ENCODE results near the gene HPCA.
A peak's percentile ranks its signal among the peaks of the same experiment; 100 is the strongest.

The HPCA gene

DNA sequence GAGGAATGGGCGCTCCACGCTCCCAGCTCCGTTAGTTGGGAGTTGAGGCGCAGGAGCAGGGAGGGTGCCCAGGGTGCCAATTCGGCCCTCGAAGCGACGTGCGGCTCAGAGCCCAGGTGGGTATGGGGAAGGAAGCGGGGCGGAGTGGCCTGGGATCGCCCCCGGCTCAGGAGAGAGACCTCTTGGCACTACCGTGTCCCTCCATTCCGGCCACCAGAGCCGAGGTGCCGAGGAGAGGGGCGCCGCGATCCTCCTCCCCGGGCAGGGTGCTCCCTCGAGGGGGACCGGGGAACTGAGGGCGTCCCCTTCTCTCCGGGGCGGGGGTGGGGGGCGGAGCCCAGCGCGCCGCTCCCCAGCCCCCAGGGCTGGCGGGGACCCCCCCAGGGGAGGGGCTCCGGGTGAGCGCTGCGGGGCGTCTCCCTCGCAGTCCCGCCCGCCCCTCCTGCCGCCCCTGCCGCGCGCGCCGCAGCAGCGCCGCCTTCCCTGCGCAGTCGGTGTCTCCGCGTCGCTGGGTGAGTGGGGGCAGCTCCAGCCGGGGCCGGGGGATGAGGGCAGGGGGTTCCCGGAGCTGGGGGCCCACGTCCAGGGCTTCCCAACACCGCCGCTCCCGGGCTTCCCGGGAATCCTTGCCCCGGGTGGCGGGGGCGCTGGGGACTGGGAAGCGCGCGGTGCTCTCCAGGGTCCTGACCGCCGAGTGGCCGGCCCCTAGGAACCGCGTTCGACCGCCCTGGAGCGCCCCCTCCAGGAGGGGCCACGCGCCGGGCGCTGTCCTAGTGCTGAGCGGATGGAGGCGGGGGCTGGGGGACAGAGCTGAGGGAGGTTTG is at the start of gene HPCA:
HPCA (plus strand) TSS at position 488 of the 824 bp plus-strand sequence. CDS start 2,408 bp downstream, outside the sequence.
- DNase-seq, result peak; percentile 59

DNA sequence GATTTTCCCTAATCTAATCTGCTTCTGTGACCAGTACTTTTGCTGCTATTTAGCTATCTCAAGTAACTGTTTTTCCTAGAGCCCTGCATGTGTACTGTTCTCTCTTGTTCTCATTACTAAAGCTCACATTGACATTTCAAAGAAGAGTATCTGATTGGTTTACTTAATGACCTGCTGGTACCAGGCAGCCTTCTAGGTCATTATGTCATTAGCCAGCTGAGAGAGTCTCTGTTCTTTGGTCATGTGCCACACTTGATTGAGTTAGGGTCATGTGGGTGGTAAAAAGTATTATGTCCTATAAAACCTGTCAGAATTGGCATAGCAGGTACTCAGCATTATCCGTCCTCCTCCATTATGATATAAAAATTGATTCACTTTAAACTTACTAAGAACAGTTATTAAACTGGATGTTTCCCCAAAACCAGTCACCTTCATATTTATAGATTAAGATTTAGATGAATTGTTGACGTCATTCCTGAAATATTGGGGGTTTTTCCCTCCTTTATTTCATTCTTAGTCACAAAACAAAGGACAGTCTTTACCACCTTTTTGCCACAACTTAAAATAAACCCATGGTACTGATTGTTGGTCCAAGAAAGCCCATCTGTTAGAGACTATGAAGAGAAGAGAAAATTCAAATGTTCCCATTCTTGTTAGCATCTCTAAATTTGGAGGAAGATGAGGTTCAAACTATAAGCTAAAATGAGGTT is 37.8 kb upstream of the HPCA start:
- no peak for DNase-seq

DNA sequence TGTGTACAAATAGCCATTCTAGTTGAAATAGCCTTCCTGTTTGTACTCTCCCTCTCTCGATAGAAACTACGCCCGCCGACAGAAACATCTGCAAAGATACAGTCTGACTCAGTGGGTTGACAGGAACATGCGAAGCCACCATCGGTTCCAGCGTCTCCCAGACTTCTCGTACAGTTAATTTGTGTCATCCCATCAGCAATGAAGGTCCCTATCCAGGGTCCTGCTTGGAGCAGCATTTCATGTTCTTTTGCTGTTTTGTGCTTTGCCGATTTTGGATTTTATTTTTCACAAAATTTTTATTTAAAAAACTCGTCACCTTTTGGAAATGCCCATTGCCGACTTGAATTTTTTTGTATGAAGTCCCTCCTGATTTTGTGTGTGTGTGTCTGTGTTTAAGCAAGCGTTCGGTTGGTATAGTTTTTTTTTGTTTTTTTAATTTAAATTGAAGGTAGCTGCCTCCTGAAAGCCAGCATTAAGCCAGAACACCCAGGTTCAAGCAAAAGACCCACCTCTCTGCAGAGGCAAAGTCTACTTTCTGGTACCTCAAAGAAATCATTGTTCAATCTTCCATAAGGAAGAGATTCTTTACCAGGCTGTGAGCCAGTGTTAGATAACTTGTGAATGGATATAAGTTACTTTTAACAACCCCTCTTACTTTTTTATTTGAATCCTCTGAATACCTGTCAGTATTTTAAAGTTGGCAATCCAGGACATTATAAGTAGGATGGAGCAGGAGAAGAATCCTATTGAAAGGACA is 30.3 kb upstream of the HPCA start:
- DNase-seq, result no peak

DNA sequence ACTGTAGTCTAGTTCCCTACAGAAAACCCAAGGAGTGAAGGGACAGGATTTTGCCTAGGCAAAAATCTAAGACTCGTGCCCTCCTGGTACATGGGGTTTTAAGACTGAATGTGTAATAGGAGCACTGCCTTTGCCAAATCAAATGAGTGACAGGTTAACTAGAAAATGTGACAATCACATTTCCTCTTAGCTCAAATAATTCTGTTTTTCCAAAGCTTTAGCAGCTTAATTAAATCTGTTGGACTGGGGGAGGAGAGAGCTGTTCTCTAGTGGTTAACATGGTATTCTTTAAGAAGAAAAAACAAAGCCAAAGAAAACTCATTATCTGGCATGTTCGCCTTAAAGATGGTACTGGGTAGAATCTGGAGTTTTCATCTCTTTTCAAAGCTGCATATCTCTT is 28.2 kb upstream of the HPCA start:
- no peak for DNase-seq

DNA sequence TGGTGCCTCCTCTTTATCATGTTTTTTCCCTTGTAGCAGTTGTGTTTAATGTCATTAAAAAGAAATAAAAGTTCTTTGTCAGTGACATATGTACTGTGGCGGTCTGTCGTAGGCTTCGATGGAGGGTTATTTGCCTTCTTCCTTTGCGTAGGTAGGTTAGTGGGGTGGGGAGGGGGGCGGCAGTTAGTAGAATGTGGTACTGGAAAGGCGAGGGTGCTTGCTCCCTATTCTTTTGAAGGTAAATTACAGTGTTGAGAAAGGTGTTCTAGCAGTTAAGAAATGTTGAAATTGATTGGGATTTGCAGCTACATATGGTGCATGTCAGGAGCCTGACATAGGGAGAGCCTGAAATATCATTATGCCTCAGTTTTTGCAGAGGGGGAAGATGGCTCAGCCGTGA is 27.5 kb upstream of the HPCA start:
- no peak for DNase-seq

DNA sequence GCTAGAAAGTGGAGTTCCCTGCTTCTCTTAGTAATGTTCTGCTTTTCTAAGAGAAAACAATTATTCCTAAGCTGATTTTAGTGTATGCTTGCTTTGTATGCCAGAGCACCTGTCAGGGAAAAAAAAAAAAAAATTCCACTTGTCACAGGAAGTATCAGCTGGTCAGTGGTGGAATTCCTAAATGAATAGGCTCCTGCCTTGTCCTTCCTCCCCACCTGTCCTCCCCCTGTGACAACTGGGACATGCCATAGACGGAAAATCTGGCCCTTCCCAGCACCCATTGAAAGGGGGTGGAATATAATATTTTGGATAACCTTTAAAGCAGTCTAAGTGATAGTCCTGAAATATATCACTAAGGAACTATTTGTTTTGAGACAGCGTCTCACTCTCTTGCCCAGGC is 26.4 kb upstream of the HPCA start:
- no peak for DNase-seq

DNA sequence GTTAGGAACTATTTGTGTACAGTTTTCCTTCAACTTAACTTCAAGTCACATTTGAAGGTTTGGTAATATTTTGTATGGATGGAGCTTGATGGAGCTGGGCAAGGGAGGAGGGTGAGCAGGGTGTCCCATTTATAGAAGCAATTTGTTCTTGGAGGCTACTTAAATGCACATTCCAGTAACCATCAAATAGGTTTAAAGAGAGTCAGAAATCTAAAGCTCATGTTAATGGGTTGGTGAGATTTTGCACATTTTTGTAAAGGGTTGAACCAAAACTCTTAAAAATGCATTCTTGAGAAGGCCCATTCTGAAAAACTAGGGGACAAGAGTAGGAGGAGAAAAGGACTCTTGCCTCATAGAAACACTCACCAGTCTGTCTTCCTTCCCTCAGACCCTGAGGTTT is 25.7 kb upstream of the HPCA start:
- no peak for DNase-seq

DNA sequence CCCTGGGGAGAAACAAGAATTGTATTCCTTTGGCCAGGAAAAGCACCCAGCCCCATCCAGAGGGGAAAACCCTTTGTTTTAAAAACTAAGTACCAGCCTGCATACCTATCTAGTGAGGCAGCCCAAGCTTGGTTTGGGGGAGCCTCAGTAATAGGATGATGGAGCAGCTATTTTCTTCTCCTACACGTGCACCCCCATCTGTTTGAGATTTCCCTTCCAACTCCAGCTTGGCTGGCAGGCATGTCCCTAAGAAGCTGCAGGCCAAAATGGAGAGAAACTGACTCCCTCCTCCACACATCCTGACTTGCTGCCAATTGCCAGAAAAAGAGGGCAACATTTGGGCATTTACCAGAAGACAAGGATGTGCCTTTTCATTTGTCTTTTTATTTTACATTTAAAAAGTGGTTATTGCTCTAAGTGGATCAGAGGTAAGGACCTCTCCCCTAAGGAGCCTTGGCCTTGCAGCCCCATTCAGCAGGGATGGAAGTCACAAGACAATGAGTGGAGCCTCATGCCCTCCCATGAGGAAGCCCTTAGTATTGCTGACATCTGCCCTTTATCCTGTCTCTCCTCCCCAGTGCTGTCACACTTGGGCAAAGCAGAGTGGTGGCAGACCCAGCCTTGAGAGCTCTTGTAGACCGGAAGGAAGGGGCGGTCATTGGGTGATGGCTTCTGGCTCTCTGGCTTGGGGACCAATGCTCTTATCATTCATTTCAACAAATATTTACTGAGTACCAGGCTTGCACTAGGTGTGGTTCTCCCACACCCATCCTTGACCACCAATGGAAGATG is 24.2 kb upstream of the HPCA start:
- DNase-seq, result peak; percentile 23

DNA sequence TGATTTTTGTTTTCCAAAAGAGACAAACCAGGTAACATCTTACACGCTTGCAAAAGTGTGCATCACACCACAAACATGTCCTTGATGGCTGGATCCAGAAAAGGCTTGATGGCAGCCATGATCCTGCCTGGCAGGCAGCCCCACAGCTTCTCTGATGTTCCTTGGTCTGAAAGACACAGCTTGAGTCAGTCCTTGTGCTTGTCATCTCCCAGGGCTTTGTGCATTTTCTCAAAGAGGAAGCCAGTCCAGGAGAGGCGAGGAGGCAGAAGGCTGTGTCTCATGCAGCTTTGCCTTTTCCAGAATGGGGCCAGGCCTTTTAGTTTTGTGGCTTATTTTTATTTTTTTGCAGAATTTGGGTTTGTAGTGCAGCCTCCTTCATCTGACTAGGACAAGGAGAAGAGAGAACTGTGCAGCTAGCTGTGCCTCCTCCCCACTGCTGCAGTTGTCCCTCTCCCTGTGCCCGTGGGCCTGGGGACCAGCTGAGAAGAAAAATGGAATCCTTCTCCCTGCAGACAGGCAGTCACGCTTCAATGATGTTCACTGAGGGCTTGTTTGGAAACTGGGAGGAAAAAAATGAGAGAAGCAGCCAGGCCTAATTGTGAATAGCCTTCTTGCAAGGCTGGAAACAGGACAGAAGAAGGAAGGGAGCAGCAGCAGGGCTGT is 22.9 kb upstream of the HPCA start:
- no peak for DNase-seq

DNA sequence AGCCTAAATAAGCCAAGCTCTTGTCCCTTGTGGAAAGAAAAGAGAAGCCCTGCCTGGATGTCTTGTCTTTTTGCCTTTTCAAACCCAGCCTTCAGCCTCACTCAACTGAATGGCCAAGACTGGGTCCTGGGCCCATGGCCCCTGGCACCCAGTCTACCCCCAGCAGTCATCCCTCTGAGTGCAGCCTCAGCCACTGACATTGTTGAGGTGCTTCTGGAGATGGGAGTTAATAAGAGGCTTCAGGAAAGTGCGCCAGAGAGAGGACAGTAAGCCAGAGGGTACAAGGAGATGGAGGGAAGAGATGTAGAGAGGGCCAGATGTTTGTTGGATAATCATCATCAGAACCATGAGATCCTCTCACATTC is 22.4 kb upstream of the HPCA start:
- DNase-seq, result no peak

DNA sequence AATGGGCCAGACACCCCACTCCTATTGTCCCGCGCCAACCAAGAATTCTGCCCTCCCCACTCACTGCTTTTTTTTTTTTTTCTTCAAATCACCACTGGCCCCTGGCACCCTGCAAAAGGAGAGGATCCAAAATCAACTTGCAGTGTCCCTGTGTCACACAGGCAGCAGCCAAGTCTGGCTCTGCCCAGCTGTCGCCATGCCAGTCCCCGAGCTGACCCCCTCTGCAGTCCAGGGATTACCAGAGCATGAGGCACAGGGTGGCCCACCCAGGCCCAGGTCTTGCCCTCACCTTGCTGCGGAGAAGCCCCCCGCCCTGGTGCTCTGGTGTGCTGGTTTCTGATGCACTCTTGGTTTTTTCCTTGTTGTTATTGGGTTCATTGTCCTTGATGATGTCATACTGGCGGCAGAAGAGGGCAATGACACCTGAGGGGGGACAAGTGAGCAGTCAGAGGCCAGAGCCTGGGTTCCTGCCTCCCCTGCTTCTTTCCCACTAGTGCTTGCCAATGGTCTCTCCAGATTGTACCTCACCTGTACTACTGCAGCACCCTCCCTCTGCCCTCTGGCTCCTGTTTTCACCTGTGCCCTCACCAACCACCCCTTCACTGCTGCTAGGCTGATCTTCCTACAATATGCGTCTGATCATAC is 21.8 kb upstream of the HPCA start:
- DNase-seq, result no peak

DNA sequence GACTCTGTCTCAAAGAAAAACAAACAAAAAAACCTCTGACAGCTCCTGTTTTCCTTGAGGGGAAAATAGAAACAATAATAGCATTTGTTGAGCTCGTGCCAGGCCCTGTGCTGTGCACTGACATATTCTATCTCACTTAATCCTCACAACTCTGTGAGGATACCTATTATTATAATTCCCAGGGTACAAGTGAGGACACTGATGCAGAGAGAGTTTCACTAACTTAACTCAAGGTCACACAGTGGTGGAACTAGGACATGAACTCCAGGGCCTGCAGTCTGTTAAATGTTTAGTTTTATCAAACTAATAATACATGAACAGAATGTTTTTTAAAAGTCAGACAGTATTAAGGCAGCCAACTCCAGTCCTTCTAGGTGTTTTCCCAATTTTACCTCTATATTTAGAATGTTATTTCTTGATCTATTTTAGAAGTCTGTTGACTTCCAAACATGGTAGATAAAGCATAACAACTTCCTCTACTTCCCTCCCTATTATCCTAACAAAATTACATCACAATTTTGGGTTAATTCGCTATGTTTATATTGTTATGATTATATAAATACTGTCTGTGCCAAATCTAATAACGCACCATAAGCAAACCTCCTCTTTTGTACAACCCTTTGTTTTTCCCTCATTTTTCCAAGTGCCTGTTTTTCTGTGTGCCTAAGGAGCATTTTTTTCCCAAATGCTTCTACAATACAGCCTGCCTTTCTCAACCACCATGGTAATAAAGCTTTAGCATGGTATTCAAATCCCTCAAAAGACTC is 20.5 kb upstream of the HPCA start:
- DNase-seq, result no peak

DNA sequence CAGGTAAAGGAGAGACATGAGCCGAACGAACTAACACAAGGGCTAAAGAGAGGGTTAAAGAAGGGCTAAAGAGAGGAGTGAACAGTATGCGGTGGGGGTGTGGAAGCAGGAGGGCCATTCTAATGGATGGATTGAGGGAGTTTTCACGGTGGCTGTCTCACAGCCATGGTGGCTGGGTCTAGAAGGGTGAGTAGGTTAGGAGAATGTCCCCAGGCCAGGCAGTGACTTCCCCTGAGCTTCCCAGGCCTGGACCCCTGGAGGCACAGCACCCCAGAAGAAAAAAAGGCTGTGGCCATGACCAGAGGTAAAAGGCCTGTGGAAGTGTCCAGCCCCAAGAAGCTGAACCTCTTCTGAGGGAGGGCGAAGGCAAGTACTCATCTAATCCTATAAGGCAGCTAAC is 19.1 kb upstream of the HPCA start:
- no peak for DNase-seq

DNA sequence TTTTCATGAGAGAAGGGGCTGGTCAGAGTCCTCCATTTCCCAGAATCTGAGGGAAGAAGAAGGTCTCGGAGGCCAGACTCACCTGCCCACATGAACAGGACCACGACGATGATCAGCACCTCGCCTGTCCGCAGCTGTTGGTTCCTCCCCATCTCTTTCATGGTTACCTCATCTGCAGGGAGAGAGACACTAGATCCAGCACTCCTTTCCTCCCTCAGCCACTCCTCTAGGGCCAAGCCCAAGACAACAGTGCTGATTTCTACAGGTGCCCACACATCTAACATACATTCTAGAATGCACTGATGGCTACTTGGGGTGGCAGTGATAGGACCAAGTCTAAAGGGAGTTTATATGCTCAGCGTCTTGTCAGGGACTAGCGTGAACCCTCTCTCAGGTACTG is 18.6 kb upstream of the HPCA start:
- no peak for DNase-seq

DNA sequence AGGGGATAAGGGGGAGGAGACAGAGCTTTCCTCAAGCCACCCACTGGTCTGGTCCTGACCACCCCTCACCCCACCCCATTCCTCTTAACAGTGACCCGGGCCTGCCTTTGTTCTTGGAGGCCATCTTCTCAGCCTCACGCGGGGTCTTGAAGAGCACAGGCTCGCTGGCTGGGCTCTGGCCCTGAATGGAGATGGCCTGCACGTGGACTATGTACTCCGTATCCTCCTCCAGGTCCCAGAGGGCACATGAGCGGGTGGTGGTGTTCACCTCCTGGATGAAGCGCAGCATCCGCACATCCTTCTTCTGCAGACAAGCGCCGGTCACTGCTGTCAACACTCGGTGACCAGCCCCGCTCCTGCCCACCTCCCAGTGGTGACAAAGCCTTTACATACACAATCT is 18.2 kb upstream of the HPCA start:
- no peak for DNase-seq

DNA sequence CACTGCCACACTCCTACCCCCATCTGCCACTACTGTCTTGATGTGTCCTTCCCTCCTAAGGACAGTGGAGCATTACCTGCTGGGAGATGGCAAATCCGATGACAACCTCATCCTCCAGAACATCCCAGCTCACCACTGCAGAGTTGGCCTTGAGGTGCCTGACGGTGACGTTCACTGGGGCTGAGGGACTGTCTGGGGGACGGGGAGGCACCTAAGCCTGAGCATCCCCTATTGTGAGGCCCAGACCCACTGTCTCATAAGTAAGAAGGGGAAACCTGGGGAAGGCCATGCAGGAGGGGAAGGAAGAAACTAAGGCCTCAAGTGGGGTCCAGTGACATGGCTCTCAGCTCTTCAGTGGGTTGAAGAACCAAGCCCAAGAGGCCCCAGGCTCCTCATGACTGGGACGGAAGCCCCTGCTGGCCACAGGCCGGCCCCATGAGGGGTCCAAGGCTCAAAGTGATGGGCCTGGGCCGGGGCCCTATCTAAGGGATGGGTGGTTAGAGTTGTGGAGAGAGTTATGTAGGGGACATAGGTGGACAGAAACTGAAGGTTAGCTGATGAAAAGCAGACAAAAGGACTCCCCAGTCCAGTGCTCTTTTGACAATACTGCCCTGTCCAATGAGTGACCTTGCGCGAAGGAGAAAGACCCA is 17.4 kb upstream of the HPCA start:
- no peak for DNase-seq

DNA sequence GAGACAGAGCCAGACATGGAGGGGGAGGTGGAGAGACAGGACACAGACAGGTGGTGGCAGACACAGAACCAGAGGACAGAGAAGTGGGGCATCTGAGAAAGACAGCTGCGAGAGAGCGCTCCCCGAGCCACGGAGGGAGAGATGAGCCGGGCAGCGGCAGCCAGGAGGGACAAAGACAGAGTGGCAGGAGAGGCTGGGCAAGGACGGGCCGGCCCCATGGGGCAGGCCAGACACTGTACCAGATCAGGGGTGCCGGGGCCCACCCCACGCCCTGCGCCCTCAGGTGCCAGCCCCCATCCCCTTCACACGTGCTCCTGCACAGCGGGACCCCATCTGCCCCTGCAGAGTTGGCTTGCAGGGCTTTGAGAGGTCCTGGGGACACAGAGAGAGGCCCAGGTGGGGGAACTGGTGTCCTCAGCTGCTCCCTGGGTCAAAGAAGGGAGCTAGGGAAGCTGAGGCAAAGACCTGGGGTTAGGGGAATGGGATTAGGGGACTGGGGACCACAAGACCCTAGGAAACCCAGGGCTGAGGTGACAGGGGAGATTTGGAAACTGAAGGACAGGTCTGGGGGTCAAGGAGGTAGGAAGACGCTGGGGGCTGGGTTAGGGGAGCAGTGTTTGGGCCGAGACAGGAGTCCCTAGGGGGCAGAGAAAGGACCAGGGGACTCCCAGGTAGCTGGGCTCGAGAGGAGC is 16.2 kb upstream of the HPCA start:
- no peak for DNase-seq

DNA sequence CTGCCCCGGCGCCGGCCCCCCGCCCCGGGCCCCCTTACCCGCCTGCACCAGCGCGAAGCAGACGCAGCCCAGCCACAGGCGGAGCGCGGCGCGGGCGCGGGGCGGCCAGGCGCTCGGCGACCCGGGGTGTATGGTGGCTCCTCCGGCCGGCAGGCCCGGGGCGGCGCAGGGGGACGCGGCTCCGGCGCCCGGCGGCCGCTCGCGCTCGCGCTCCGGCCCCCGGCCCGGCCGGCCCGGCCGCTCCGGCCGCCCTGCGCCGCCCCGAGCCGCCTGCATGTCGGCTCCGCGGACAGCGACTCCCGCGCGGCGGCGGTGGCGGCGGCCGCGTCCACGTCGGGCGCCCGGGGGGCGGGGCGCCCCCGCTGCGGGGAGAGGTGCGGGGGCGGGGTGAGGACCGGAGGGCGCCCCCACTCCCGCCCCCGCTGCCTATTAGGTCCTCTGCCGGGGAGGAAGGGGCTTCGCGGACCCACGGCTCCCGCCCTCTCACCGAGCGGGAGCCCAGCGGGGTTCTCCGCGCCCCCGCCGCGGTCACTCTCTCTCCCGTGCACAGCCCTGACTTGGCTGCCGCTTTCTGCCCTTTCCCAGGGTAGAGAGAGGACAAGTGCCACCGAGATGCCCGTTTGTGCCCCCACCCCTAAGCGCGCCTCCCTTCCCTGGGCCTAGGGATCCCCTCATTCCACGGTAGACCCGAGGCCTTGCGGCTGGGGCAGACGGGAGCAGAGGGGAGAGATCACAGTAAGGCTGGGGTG is 15.5 kb upstream of the HPCA start, which contains the start of gene FNDC5:
FNDC5 (minus strand) TSS at position 298 of the 749 bp plus-strand sequence.
- DNase-seq, result peak; percentile 52

Measured in fibroblast of skin of right biceps (primary cell).